ENCODE measurements around the gene R3HDM2. TPM values are rescaled to one million over a fixed set of nuclear protein-coding genes. Genes with fewer than 3 reads are reported as not detected.

R3HDM2 gene
- total RNA-seq, 4 donors from 2014 or later = 30.3 to 41.5 (median 35.1) TPM

GRCh38 chr12:57208631-57209282, 222.1 kb downstream of the R3HDM2 start:
- Histone ChIP-seq H3K9me3 (no peaks in the 10 kb centered on the region), H3K36me3 (peaks cover 42 to 92% (median 78%) of the 10 kb centered on the region in 4 donors), H3K4me1 (peaks cover 10 to 25% (median 17%) of the 10 kb centered on the region in 4 donors), H3K27ac (replicated peaks in 1 of 4) (peak overlapping the region in 1 of 4 donors; percentile 5), H3K27me3 (peaks cover 0 to 4% (median 0%) of the 10 kb centered on the region in 4 donors), H3K4me3 (no peak overlapping the region)
- no peak for TF ChIP-seq POLR2AphosphoS5 (IDR thresholded peaks at IDR 0.05)
- intact Hi-C loops (cut with DNase I) = no loop called here
- 80% methylated on average over 11 of the region's 22 CpGs for WGBS
- DNase-seq (ENCODE audit: extremely low spot score) = no peak

- DNase-seq (ENCODE audit: extremely low spot score) = no peak
- intact Hi-C loops (cut with DNase I) = no loop called here
- Histone ChIP-seq H3K4me3 (no peak overlapping the region), H3K9me3 (no peaks in the 10 kb centered on the region), H3K36me3 (peaks cover 46 to 100% (median 86%) of the 10 kb centered on the region in 4 donors), H3K27me3 (no peaks in the 10 kb centered on the region), H3K27ac (replicated peaks in 1 of 4) (peak overlapping the region in 1 of 4 donors; percentile 5), H3K4me1 (peaks cover 4 to 19% (median 10%) of the 10 kb centered on the region in 4 donors)
- TF ChIP-seq POLR2A (IDR thresholded peaks at IDR 0.05; ENCODE audit: low read depth) = no peak
- no peak for TF ChIP-seq EP300 (IDR thresholded peaks at IDR 0.05)
- TF ChIP-seq POLR2AphosphoS5 (IDR thresholded peaks at IDR 0.05) = no peak
- no peak for TF ChIP-seq CTCF (IDR thresholded peaks at IDR 0.05)
- WGBS = 83% methylated on average over 20 of the region's 29 CpGs
Observed at GRCh38 chr12:57207731-57208630, 222.9 kb downstream of the R3HDM2 start.

DNA sequence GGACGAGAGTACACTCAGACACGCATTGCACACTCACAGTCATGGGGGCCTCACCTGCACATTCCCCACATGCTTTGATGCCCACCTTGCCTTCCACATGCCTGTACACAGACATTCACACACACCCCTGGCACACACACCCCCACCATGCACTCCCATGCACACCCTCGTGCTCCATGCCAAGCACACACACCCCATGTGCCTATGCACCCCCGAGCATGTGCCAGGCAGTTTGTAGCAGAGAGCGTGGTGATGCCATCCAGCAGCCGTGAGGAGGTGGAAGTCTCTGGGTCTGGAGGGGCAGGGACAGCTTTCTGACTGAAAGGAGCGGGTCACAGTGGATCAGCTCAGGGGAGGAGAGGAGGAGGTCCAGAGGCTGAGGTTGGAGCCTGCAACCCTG, 224.9 kb downstream of the R3HDM2 start:
- peaks cover 60 to 100% (median 88%) of the 10 kb centered on the region in 4 donors for H3K36me3 ChIP-seq
- 80% methylated on average over 5 of the region's 7 CpGs for WGBS
- H3K4me1 ChIP-seq = peaks cover 0 to 16% (median 4%) of the 10 kb centered on the region in 4 donors
- H3K27me3 ChIP-seq = no peaks in the 10 kb centered on the region
- H3K4me3 ChIP-seq = no peak overlapping the region
- no peak overlapping the region for H3K27ac ChIP-seq (replicated peaks in 1 of 4)
- H3K9me3 ChIP-seq = no peaks in the 10 kb centered on the region
- intact Hi-C loops (cut with DNase I) = no loop called here
- no peak for DNase-seq (ENCODE audit: extremely low spot score)
- TF ChIP-seq EP300 (IDR thresholded peaks at IDR 0.05) (no peak), POLR2AphosphoS5 (IDR thresholded peaks at IDR 0.05) (no peak), CTCF (IDR thresholded peaks at IDR 0.05) (no peak), POLR2A (IDR thresholded peaks at IDR 0.05; ENCODE audit: low read depth) (no peak)

- no peaks in the 10 kb centered on the region for H3K9me3 ChIP-seq
- no peaks in the 10 kb centered on the region for H3K27me3 ChIP-seq
- H3K36me3 ChIP-seq = peaks cover 67 to 100% (median 89%) of the 10 kb centered on the region in 4 donors
- H3K4me1 ChIP-seq = peaks cover 0 to 16% (median 4%) of the 10 kb centered on the region in 4 donors
- no peak overlapping the region for H3K27ac ChIP-seq (replicated peaks in 1 of 4)
- no peak overlapping the region for H3K4me3 ChIP-seq
- 82% methylated on average over 2 of the region's 26 CpGs for WGBS
- TF ChIP-seq POLR2A (IDR thresholded peaks at IDR 0.05; ENCODE audit: low read depth) (no peak), CTCF (IDR thresholded peaks at IDR 0.05) (no peak), EP300 (IDR thresholded peaks at IDR 0.05) (no peak), POLR2AphosphoS5 (IDR thresholded peaks at IDR 0.05) (no peak)
- no peak for DNase-seq (ENCODE audit: extremely low spot score)
- intact Hi-C loops (cut with DNase I) = no loop called here
Observed at GRCh38 chr12:57205186-57205585, 225.7 kb downstream of the R3HDM2 start.

GRCh38 chr12:57204454-57204853, 226.4 kb downstream of the R3HDM2 start:
- no peak overlapping the region for H3K27ac ChIP-seq (replicated peaks in 1 of 4)
- peaks cover 69 to 100% (median 89%) of the 10 kb centered on the region in 4 donors for H3K36me3 ChIP-seq
- no peaks in the 10 kb centered on the region for H3K27me3 ChIP-seq
- peaks cover 0 to 16% (median 4%) of the 10 kb centered on the region in 4 donors for H3K4me1 ChIP-seq
- intact Hi-C loops (cut with DNase I) = no loop called here
- H3K4me3 ChIP-seq = no peak overlapping the region
- H3K9me3 ChIP-seq = no peaks in the 10 kb centered on the region
- DNase-seq (ENCODE audit: extremely low spot score) = no peak
- TF ChIP-seq POLR2A (IDR thresholded peaks at IDR 0.05; ENCODE audit: low read depth) (no peak), EP300 (IDR thresholded peaks at IDR 0.05) (no peak), POLR2AphosphoS5 (IDR thresholded peaks at IDR 0.05) (no peak), CTCF (IDR thresholded peaks at IDR 0.05) (no peak)
- WGBS = 86% methylated on average over 19 of the region's 19 CpGs

Measured in esophagus muscularis mucosa (tissue), 4 donors.